ENCODE data around the gene PRELID3B. TPM values are rescaled to one million over a fixed set of nuclear protein-coding genes. Genes with fewer than 3 reads are reported as not detected.

PRELID3B gene
- total RNA-seq, 6 donors from 2014 or later: 5.2 to 77.1 (median 46.0) TPM

- ATAC-seq (ENCODE audit: low FRiP score in 2 of 2) (peak in 1 of 2 donors; percentile 43), DNase-seq (peak; percentile 62 to 66)
- no peaks in the 10 kb centered on the region for H3K9me3 ChIP-seq
- no peaks in the 10 kb centered on the region for H3K27me3 ChIP-seq
- TF ChIP-seq POLR2A (IDR thresholded peaks at IDR 0.05) (no peak), POLR2AphosphoS5 (IDR thresholded peaks at IDR 0.05) (peak in 1 of 2 donors; percentile 6), EP300 (IDR thresholded peaks at IDR 0.05) (no peak), CTCF (IDR thresholded peaks at IDR 0.05) (no peak)
- H3K36me3 ChIP-seq: peaks cover 0 to 6% (median 2%) of the 10 kb centered on the region in 4 donors
- H3K27ac ChIP-seq: peak overlapping the region; percentile 86 to 95 (median 92)
- peaks cover 49 to 58% (median 56%) of the 10 kb centered on the region in 4 donors for H3K4me1 ChIP-seq
- H3K4me3 ChIP-seq: peak overlapping the region in 3 of 4 donors; percentile 69 to 89 (median 76)
- WGBS, 2 donors: 83 to 88% methylated on average over 22 to 24 of the region's 24 CpGs
These were observed 34.7 kb downstream of the PRELID3B start for GRCh38 chr20:59007665-59008511.

GRCh38 chr20:59006864-59007664, 35.5 kb downstream of the PRELID3B start, which contains the start of gene CTSZ:
CTSZ (minus strand) TSS chr20:59007254; CDS start chr20:59007128, 126 bp downstream.
- peak within 1 kb of the TSS; percentile 86 to 95 (median 92) for H3K27ac ChIP-seq
- WGBS, 2 donors: 14 to 18% methylated on average over 12 to 28 of the region's 82 CpGs
- peak in 3 of 4 donors; percentile 52 to 87 (median 73) for TF ChIP-seq POLR2A (IDR thresholded peaks at IDR 0.05)
- peak in 1 of 2 donors; percentile 56 for TF ChIP-seq POLR2AphosphoS5 (IDR thresholded peaks at IDR 0.05)
- no peak for TF ChIP-seq EP300 (IDR thresholded peaks at IDR 0.05)
- no peak for TF ChIP-seq CTCF (IDR thresholded peaks at IDR 0.05)
- H3K36me3 ChIP-seq: peaks cover 0 to 12% (median 5%) of the 10 kb centered on the region in 4 donors
- H3K4me3 ChIP-seq: peak within 1 kb of the TSS; percentile 69 to 89 (median 78)
- peak; percentile 52 to 86 for ATAC-seq (ENCODE audit: low FRiP score in 2 of 2)
- H3K27me3 ChIP-seq: no peaks in the 10 kb centered on the region
- peak; percentile 82 to 94 for DNase-seq
- H3K4me1 ChIP-seq: peaks cover 49 to 58% (median 56%) of the 10 kb centered on the region in 4 donors
- H3K9me3 ChIP-seq: no peaks in the 10 kb centered on the region

- no peak for TF ChIP-seq POLR2AphosphoS5 (IDR thresholded peaks at IDR 0.05)
- no peak for TF ChIP-seq EP300 (IDR thresholded peaks at IDR 0.05)
- peak in 1 of 4 donors; percentile 16 for TF ChIP-seq POLR2A (IDR thresholded peaks at IDR 0.05)
- TF ChIP-seq CTCF (IDR thresholded peaks at IDR 0.05): peak in 1 of 6 experiments; percentile 4
- H3K36me3 ChIP-seq: peaks cover 2 to 20% (median 10%) of the 10 kb centered on the region in 4 donors
- peak overlapping the region; percentile 69 to 89 (median 78) for H3K4me3 ChIP-seq
- peak overlapping the region; percentile 86 to 95 (median 92) for H3K27ac ChIP-seq
- H3K27me3 ChIP-seq: no peaks in the 10 kb centered on the region
- 19 to 38% methylated on average over 13 to 23 of the region's 29 CpGs for WGBS, 2 donors
- ATAC-seq (ENCODE audit: low FRiP score in 2 of 2) (peak in 1 of 2 donors; percentile 9), DNase-seq (peak; percentile 28 to 85)
- peaks cover 46 to 56% (median 53%) of the 10 kb centered on the region in 4 donors for H3K4me1 ChIP-seq
- H3K9me3 ChIP-seq: no peaks in the 10 kb centered on the region
These were observed 36.3 kb downstream of the PRELID3B start for GRCh38 chr20:59006167-59006863.

- DNase-seq: no peak
- no peak for TF ChIP-seq EP300 (IDR thresholded peaks at IDR 0.05)
- no peak for TF ChIP-seq POLR2A (IDR thresholded peaks at IDR 0.05)
- no peak for TF ChIP-seq POLR2AphosphoS5 (IDR thresholded peaks at IDR 0.05)
- no peak for TF ChIP-seq CTCF (IDR thresholded peaks at IDR 0.05)
- Histone ChIP-seq H3K9me3 (no peaks in the 10 kb centered on the region), H3K36me3 (peaks cover 6 to 26% (median 17%) of the 10 kb centered on the region in 4 donors), H3K27me3 (no peaks in the 10 kb centered on the region), H3K27ac (peak overlapping the region; percentile 86 to 95 (median 92)), H3K4me1 (peaks cover 40 to 49% (median 46%) of the 10 kb centered on the region in 4 donors), H3K4me3 (peak overlapping the region; percentile 69 to 89 (median 78))
- 43 to 73% methylated on average over 1 to 3 of the region's 3 CpGs for WGBS, 2 donors
- no peak for ATAC-seq (ENCODE audit: low FRiP score in 2 of 2)
These were observed 36.9 kb downstream of the PRELID3B start for GRCh38 chr20:59005523-59006166.

All from upper lobe of left lung (tissue), 6 donors.